Keratinocyte (primary cell): ENCODE measurements around the gene CTF1.

Experiments used
- EZH2 ChIP-seq: IDR thresholded peaks from one replicate; pipeline ENCODE4 v1.6.1; 2012; ENCODE audit warnings: inconsistent platforms, mild to moderate bottlenecking, low read length, moderate library complexity
- TF ChIP-seq, protein P1 (sequence below), 3 experiments: IDR thresholded peaks in 1 of 3; conservative IDR thresholded peaks in 1 of 3; optimal IDR thresholded peaks in 1 of 3; 2 replicates in 2 of 3; 3 replicates in 1 of 3; pipeline versions ENCODE3 to v1.5.1; 2011; ENCODE audit warnings: low read length in 3 of 3, mild to moderate bottlenecking in 3 of 3, moderate library complexity in 2 of 3, control low read depth in 1 of 3, inconsistent platforms in 1 of 3; ENCODE audit not compliant: insufficient read depth in 2 of 3; ENCODE audit errors: extremely low read depth in 1 of 3

DNA sequence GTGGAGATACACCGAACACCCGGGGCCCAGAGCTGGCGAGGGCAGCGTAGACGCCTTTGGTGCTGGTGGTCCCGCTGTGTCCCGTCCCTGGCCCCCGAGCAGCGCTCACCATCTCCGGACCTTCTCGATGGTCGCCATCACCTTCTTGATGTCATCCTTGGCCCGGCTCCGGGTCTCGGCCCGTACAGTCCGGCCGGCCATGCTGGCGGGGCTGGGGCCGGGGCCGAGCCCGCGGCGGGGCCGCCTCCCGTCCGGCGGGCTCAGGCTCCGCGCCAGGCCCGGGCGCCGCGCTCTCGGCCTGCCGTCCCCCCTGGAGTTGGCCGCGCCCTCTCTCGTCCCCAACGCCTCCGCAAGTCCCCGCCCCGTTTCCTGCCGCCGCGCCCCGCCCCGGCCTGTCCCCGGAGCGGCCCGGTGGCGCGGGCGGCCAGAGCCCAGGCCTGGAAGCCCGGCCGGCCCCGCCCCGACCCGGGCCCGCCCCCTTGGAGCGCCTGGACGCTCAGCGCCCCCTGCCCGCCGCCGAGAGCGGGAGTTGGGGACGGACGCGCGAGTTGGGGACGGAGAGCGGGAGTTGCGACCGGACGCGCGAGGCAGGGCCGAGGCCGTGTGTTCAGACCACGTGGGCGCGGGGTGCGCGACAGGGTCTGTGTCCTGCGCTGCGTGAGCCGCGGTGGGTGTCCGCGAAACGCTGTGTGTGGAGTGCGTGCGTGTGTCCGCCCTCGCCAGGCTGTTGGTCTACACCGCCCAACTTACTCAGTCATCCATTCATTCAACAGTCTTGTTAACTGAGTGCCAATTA, 2.5 kb upstream of the CTF1 start, which contains the start of gene BCL7C:
- TF ChIP-seq, protein P1, sequence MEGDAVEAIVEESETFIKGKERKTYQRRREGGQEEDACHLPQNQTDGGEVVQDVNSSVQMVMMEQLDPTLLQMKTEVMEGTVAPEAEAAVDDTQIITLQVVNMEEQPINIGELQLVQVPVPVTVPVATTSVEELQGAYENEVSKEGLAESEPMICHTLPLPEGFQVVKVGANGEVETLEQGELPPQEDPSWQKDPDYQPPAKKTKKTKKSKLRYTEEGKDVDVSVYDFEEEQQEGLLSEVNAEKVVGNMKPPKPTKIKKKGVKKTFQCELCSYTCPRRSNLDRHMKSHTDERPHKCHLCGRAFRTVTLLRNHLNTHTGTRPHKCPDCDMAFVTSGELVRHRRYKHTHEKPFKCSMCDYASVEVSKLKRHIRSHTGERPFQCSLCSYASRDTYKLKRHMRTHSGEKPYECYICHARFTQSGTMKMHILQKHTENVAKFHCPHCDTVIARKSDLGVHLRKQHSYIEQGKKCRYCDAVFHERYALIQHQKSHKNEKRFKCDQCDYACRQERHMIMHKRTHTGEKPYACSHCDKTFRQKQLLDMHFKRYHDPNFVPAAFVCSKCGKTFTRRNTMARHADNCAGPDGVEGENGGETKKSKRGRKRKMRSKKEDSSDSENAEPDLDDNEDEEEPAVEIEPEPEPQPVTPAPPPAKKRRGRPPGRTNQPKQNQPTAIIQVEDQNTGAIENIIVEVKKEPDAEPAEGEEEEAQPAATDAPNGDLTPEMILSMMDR (optimal IDR thresholded peaks at IDR 0.05 in 1 of 3, IDR thresholded peaks at IDR 0.05 in 1 of 3, conservative IDR thresholded peaks at IDR 0.05 in 1 of 3; ENCODE audit: extremely low read depth in 1 of 3, insufficient read depth in 2 of 3, low read length in 3 of 3), result peak in 2 of 3 experiments; percentile 39 to 69
- no peak for TF ChIP-seq EZH2
